Parietal lobe (tissue), 1 donor: ENCODE data around the gene OPTC. TPM values are rescaled to one million over a fixed set of nuclear protein-coding genes. Genes with fewer than 3 reads are reported as not detected.

Experiments
- total RNA-seq: library from RNA; depleted of rRNA; stranded (reverse); fragments of >200 nt; gene quantifications from one replicate; pipeline ENCODE4 v1.2.3, GENCODE V29; 2014

Gene OPTC
- total RNA-seq, result not detected

GRCh38 chr1:203493901-203494300, at the start of gene OPTC:
OPTC (plus strand) TSS chr1:203494153; CDS start chr1:203496006, 1,853 bp downstream.

GRCh38 chr1:203475012-203475981, 18.7 kb upstream of the OPTC start, which contains the start of gene PRELP:
PRELP (plus strand) TSS chr1:203475806; CDS start chr1:203483185, 7,379 bp downstream.

Other genes with a start within 250 kb of the OPTC start
- gene BTG2, start 188.6 kb upstream of the OPTC start, total RNA-seq, result 8.5 TPM
- not detected for gene FMOD, start 143.0 kb upstream of the OPTC start, total RNA-seq
- gene PRELP, start 18.3 kb upstream of the OPTC start, total RNA-seq, result under 0.01 TPM
- 63.2 TPM for gene ATP2B4, start 132.7 kb downstream of the OPTC start, total RNA-seq